ENCODE results near the gene KIAA0232.
A peak's percentile ranks its signal among the peaks of the same experiment; 100 is the strongest.

The KIAA0232 gene, protein sequence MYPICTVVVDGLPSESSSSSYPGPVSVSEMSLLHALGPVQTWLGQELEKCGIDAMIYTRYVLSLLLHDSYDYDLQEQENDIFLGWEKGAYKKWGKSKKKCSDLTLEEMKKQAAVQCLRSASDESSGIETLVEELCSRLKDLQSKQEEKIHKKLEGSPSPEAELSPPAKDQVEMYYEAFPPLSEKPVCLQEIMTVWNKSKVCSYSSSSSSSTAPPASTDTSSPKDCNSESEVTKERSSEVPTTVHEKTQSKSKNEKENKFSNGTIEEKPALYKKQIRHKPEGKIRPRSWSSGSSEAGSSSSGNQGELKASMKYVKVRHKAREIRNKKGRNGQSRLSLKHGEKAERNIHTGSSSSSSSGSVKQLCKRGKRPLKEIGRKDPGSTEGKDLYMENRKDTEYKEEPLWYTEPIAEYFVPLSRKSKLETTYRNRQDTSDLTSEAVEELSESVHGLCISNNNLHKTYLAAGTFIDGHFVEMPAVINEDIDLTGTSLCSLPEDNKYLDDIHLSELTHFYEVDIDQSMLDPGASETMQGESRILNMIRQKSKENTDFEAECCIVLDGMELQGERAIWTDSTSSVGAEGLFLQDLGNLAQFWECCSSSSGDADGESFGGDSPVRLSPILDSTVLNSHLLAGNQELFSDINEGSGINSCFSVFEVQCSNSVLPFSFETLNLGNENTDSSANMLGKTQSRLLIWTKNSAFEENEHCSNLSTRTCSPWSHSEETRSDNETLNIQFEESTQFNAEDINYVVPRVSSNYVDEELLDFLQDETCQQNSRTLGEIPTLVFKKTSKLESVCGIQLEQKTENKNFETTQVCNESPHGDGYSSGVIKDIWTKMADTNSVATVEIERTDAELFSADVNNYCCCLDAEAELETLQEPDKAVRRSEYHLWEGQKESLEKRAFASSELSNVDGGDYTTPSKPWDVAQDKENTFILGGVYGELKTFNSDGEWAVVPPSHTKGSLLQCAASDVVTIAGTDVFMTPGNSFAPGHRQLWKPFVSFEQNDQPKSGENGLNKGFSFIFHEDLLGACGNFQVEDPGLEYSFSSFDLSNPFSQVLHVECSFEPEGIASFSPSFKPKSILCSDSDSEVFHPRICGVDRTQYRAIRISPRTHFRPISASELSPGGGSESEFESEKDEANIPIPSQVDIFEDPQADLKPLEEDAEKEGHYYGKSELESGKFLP (N-terminal part only)

DNA sequence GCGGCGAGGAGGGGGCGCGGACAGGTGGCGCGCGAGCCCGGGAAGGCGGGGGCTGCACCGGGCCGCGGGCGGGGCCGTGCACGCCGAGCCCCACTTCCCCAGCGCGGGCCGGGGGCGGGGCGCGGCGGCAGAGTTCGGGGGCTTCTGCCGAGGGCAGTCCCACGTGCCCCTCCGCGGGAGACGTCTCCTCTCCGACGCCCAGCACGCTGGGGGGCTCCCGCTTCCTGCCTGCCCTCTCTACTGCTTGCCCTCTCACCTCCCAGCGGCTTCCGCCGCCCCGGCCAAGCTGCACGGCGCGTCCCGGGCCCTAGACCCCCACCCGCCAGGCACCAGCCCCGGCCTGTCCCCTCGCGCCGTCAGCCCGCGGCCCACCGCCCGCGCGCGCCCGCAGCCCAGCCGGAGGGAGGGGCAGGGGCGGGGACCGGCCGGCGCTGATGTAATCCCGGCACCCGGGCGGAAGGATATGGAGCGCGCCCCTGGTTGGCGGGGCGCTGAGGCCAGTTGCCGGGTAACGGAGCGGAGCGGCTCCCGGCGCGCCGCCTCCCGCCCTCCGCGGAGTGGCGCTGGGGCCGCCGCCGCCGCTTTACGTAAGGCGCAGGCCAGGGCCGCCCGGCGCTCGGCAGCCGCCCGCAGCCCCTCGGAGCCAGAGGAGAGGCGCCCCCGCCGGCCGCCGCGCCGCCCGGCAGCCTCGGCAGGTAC, at the start of gene KIAA0232:
TSS of gene KIAA0232 (plus strand) at position 581 of the 699 bp plus-strand sequence. CDS start 41,727 bp downstream, outside the sequence.
- peak; percentile 92 for DNase-seq

DNA sequence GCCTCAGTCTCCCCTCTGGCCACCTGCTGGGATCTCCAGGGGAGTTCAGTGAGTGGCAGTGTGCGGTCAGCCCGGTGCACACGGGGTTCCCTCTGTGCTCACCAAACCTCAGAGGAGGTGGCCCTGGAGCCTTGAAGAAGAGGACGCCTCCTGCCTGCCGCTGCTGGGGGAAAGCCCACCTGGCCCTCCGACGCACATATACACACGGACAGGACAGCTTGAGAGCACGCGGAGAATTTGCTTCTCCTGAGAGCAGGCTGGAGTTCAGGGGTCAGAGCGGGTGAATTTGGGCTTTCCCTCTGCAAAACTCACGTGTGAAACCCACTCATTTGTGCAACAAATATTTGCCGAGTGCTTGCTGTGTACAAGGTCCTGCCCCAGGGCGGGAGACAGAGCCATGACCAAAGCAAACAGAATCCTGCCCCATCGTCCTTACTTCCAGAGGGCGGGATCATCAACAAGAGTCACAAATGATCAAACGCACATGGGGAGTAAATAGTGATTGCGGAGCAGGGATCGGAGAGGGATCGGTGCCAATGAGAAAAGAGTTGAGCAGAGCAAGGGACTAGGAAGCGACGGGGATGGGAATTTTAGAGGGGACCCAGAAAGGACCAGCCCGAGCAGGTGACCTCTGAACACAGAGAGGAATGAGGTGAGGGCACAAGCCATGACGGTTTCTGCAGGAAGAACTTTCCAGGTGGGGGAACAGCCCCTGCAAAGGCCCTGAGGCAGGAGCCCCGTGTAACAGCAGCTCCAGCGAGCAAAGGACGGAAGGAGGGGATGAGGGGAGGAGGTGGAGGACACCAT, 49.0 kb upstream of the KIAA0232 start:
- no peak for DNase-seq

DNA sequence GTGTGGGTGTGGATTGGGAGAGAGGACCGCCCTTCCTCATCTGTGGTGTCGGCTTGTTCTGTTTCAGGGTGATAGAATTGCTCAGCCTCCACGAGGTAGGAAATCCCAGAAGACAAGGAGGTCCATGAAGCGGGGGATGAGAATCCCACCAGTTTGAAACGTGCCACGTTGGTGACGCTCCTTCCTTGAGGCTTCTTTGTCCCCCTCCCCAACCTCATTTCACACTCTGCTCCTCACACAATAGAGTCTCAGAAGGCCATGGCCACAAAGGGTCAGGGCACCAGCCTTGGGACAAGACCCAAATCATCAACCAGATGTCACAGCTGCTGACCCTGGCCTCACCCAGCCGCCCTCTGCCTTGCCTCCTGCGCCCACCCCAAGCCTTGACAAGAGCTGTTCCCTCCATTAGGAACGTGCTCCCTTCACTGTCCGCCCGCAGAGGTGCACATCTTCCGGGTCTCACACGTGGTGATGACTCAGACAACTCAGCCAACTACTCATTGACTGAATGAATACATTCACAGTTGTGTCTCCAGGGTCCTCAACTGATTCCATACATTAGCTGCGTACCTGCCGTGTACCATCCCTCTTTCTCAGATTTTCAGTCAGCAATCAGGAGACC, 48.3 kb upstream of the KIAA0232 start:
- no peak for DNase-seq

DNA sequence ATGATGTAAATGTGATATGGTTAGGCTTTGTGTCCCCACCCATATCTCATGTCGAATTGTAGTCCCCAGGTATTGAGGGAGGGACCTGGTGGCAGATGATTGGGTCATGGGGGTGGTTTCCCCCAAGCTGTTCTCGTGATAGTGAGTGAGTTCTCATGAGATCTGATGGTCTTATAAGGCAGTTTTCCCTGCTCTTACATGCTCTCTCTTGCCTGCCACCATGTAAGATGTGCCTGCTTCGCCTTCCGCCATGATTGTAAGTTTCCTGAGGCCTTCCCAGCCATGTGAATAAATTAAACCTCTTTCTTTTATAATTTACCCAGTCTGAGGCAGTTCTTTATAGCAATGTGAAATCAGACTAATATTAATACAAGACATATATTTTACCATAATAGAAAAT, 42.6 kb upstream of the KIAA0232 start:
- DNase-seq: no peak

DNA sequence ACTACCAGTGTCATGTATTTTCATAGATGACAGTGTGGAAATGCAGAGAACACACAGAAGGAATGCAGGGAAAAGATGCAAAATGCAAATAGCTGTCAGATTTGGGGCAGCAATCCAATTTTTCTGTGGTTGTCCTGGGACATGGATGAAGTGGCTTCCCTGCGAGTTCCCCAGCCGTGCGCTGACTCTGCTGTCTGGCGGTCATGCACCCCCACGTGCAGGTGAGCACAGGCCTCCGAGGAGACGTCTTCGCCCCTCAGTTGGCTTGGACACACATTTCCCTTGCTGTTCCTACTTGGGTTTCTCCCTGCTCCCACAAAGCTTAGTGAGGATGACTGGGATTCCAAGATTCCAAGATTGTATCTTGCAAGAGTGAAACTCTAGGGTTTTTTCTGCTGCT, 42.2 kb upstream of the KIAA0232 start:
- no peak for DNase-seq

DNA sequence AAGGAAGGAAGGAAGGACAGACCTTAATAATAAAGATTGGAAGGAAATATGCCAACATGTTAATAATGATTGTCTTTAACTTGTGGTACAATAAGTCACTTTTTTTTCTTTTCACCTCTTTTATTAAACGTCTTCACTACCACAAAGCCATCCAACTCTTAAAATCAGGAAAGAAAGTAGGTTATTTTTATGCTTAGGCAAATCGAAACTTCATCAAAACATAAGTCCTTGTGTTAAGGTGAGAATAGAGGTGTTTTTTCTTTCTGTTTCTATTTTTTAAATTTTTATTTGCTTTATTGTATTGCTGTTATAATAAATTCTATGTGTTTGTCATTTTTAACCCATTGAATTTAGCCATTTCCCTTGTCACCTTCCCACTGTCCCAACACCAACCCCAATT, 40.0 kb upstream of the KIAA0232 start:
- DNase-seq: no peak

DNA sequence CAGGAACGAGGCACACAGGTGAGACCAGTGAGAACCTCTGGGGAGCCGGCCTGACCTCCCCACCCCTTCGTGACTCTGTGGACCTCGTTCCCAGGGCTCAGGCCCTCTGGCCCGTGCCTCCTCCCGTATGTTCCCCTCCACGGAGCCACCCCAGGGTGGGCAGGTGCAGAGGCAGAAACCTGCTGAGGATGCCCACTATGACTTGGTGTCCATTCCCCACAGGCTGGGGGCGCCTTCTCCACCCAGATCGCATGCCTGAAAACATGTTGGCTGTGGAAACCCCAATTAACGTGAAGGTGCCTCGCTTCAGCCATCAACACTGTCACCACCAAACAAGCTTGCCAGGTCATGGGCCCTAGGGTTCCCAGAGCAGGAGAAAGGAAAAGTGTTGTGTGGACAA, 39.5 kb upstream of the KIAA0232 start:
- DNase-seq: no peak

DNA sequence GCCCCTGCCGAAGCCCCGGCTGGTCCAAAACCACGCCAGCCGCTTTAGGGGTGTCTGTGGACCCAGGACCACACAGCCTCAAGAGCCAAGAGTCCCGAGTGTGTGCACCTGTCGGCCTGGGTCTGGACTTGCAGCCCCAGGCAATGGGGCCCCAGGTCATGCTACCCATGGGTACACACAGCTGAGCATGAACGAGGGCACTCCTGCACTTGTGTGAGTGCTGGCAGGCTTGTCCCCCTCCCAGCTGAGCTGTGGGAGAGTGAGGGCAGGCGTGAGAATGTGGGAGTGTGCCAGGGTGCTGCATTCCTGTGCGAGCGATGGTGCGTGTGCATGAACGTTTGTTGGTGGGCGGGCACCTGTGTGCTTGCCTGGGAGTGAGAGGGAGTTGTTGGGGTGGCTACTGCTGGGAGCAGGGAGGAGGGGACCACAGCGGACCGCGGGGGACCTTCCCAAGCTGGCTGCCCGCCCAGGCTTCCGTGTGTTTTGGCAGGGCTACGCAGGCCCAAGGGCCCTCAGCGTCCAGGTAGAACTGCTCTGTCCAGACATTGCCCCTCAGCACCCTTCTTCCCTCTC, 35.7 kb upstream of the KIAA0232 start:
- no peak for DNase-seq

DNA sequence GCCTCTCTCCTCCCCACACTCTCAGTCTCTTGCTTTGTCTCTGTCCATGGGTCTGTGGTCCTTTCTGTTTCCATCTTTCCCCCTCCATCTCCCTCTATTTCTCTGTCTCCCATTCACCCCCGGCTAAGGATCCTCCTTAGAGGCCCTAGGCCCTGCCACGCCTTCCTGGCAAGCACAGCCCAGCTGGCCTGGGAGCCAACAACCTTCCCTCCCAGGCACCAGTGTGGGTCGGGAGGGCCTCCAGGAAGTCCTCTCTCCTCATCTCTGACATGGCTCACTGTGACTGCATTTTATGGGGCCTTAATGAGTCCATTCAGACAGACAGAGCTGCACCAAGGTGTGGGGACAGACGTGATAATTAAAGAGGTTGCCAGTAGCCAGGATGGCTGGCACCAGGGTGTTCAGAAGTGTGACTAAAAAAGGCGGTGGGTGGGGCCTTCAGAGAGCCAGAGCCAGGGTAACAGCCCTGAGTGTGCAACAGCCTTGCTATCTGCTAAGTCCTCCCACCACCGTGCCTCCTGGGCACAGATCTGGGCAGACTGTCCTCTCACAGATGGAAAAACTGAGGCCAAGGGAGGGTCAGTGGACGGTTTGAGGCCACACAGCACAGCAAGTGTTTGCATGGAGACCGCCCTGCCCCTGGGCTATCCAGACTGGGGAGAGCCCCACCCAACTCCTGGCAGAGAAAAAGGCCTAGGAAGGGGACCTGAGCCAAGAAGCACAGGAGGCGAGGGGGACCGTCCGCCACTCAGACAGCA, 35.1 kb upstream of the KIAA0232 start:
- no peak for DNase-seq

DNA sequence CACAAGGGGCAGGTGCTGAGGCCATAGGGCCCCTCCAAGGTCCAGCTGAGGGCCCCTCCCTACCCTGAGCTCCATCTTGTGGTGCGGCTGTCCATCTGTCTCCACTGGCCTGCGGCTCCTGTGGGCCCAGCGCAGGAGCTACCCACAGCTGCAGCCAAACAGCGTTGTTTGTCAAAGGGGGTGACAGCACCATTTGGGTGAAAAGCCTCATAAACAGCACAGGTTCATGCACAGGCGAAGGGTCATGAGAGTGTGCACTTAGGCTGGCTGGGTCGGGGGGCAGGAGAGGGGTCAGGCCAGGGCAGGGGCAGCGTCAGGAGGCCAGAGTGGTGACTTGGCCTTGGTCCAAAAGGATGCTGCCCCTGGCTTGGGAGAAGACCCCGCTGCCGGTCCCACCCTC, 34.2 kb upstream of the KIAA0232 start:
- DNase-seq: no peak

DNA sequence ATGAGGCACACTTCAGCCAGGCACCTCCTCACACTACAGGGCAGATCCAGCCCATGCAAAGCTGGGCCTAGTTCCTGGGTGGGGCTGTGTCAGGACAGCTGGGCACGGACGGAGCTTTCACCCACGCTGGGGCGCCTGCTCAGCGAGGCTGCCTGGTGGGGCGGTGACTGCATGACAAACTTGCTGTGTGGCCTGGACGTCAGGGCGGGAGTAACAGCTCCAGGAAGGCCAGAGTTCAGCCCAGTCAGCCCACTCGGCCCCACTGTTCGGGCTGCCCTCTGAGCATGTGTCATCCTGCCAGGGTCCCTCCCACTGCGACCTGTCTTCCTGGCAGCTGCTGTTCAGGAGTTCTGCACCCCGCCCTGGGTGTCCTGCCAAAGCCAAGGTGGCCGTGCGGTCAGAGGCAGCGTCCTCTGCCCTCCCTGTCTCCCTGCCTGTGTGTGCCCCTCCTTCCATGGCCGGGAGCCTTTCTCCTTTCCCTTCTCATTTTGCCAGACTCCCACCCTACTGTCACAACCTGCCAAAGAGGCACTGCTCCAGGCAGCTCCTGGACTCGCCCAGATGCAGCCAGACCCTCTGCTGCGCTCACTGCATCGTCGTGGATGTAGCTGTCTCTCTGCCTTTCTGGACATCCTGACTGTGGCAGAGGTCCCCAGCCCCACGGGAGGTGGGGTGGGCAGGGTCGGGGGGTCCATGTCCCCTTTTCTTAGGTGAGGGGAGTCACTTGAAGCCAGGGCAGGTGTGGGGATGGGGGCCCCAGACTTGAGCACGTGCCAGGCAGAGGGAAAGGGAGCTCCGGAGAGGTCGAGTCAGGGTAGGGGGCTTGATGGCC, 33.0 kb upstream of the KIAA0232 start:
- DNase-seq: no peak

DNA sequence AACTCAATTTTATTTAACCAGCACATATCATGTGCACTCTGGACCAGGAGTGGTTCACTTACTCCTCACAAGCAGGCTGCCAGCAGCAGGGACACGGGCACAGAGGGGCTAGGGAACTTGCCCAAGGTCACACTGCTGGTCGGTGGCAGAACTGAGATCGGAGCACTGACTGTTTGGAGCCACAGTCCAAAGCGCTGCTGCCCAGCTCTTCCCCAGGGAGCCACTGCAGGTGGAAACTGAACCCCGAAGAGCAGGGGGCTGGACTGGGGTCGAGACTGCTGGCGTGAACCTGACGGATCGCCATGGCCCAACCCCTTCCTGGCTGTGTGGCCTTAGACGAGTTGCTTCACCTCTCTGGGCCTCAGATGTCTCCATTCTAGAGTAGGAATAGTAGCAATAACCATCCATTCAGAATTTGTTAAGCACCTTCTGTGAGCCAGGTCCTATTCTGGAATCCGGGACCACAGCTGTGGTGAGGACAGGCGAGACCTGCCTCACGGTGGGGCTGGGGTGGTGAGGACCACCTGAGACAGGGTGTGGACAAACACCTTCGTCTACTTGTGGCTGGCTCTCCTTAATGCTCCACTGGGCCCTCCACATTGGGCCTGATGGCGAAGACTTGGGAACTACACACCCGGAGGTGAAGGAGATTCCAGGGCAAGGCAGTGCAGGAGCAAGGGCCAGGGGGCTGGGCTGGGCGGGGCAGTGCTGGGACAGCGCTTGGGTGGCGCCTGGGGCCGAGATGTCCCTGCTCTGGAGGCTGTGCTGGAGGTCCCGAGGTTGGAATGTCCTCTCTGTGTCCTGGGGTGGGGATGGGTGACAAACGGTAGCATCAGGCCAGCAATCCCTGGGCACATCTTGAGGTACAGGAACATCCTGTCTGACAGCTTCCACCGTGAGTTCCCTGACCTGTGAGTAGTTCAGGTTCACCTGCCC, 32.0 kb upstream of the KIAA0232 start:
- DNase-seq: no peak

DNA sequence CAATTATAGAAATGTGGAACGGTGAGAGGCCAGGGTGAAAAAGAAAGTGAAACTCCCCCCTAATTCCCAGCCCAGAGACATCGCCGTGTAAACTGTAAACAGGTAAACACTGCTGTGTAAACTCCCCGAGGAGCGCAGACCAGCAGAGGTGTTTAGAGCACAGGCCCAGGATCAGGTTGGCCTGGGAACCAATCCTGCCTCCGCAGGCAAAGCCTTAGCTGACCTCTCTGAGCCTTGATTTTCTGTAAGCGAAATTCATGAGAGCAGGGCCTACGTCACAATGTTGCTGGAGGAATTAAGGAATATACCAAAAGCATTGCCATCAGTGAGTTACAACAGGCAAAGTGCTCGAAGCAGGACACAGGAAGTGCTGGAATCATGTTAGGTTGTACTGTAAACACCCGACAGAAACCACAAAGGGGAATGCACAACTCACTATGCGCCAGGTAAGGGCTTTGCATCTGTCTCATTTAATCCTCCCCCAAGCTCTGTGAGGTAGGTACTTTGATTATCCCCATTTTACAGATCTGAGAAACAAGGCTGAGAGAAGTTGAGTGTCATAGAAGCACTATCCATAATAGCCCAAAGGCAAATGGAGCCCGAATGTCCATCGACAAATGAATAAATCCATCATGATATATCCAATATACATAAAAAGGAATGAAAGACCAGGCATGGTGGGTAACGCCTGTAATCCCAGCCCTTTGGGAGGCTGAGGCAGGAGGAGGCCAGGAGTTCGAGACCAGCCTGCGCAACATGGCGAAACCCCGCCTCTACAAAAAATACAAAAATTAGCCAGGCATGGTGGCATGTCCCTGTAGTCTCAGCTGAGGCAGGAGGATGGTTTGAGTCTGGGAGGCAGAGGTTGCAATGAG, 30.7 kb upstream of the KIAA0232 start:
- DNase-seq: no peak

DNA sequence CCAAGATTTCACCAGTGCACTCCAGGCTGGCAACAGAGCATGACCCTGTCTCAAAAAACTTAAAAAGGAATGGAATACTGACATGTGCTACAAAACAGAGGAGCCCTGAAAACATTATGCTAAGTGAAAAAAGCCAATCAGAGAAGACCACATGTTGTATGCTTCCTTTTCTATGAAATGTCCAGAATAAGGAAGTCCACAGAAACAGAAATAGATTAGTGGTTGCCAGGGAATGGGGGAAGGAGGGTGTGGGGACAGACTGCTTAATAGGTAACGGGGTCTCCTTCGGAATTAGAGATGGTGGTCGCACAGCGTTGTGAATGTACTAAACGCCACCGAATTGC, 30.1 kb upstream of the KIAA0232 start:
- DNase-seq: no peak

DNA sequence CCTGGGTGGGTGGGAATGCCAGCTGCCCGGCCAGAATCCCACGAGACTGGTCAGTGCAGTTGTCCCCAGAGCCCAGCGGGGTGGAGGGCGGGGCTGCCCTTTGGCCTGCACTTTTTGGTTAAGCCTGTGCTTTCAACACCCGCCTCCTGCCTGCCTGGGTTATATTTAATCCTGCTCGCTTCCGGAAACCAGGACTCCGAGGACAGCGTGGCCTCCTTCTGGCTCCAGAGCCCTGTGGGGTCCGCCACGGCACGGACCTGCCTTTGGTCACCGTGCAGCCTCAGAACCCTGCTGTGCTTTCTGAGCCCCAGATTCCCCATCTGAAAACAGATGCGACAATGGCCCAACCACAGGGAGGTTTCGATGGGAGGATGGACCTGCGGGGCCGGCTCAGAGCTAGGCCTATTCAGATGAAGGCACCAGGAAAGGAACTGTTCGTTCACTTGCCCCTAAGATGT, 29.4 kb upstream of the KIAA0232 start:
- no peak for DNase-seq

DNA sequence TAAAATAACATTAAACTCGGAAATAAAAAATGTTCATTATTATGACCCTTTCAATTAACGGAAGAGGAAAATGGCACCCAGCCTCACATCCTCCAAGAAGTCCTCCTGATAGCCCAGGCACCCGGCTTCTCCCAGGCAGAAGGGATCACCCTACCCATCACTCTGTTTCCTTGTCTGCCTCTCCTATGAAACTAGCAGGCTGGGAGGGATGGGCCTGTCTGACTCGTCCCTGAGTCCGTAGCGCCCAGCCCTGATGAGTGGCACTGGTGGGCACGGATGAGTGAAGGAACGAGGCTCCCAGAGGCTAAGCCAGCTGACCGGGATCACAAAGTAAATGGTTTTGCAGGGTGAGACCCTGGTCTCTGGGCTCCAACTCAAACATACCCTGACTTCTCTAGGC, 28.6 kb upstream of the KIAA0232 start:
- no peak for DNase-seq

DNA sequence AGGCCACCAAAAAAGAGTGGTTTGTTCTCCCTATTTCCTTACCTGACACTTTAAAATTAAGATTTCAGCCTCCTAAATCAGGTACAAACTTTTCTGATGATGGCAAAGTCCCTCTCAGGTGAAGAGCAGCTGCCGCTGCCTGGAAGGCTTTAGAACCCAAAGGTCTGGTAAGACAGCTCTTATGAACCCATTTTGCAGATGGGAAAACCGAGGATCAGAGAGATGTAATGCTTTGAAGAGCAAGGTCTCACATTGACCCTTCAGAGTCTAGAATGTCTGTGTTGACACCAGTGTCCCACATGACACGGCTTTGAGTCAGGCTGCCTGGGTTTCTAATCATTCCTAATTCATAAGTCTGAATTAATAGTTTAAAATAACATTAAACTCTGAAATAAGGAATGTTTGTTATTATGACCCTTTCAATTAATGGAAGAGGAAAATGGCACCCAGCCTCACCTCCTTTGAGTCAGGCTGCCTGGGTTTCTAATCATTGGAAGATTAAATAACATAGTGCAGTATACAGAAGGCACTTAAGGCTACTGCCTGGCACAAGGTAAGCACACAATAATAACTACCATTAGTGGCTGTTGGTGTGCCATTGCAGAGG, 27.9 kb upstream of the KIAA0232 start:
- DNase-seq: no peak

All from CD4-positive, alpha-beta T cell treated with Interleukin-4 for 4 hours (primary cell).